IMR-90 (cell line): ENCODE results near the gene LYPD6B.

Experiments
- CEBPB ChIP-seq: IDR thresholded peaks from 2 replicates; pipeline ENCODE4 v1.6.1; 2012; ENCODE audit warnings: low read depth, low read length, improper control_type of control experiment
- CTCF ChIP-seq: conservative IDR thresholded peaks from 2 replicates; pipeline ENCODE4 v1.5.1; 2012; ENCODE audit warnings: mild to moderate bottlenecking, low read depth, low read length, improper control_type of control experiment
- ELK1 ChIP-seq: fragments of 150-350 bp; IDR thresholded peaks from 2 replicates; pipeline ENCODE4 v1.6.1; 2016; ENCODE audit warnings: low read depth, mild to moderate bottlenecking, low read length, moderate library complexity, borderline replicate concordance
- MAFK ChIP-seq: IDR thresholded peaks from 2 replicates; pipeline ENCODE4 v1.6.1; 2012; ENCODE audit warnings: low read depth, low read length, improper control_type of control experiment
- MAZ ChIP-seq: IDR thresholded peaks from 2 replicates; pipeline ENCODE4 v1.6.1; 2012; ENCODE audit warnings: low read depth, mild to moderate bottlenecking, low read length, improper control_type of control experiment, moderate library complexity, borderline replicate concordance
- MXI1 ChIP-seq: IDR thresholded peaks from 2 replicates; pipeline ENCODE4 v1.6.1; 2012; ENCODE audit warnings: low read depth, mild to moderate bottlenecking, low read length, moderate library complexity, borderline replicate concordance
- NFE2L2 ChIP-seq: fragments of 150-350 bp; IDR thresholded peaks from 2 replicates; pipeline ENCODE4 v1.6.1; 2016; ENCODE audit warnings: low read depth, mild to moderate bottlenecking, low read length
- POLR2A ChIP-seq: IDR thresholded peaks from 2 replicates; pipeline ENCODE4 v1.6.1; 2012; ENCODE audit warnings: mild to moderate bottlenecking, low read depth, low read length
- RAD21 ChIP-seq: IDR thresholded peaks from 2 replicates; pipeline ENCODE4 v1.6.1; 2012; ENCODE audit warnings: low read length, improper control_type of control experiment
- RFX5 ChIP-seq: IDR thresholded peaks from 2 replicates; pipeline ENCODE4 v1.8.0; 2012; ENCODE audit warnings: low read depth, mild to moderate bottlenecking, low read length, moderate library complexity
- TF ChIP-seq, protein P1 (sequence below): fragments of 150-350 bp; IDR thresholded peaks from 2 replicates; pipeline ENCODE4 v1.6.1; 2017; ENCODE audit warnings: mild to moderate bottlenecking, antibody characterized with exemption, low read length, low read depth

- TF ChIP-seq CTCF (no peak), RAD21 (no peak), POLR2A (no peak), RFX5 (no peak), ELK1 (no peak), MAFK (no peak), CEBPB (no peak), MAZ (no peak), MXI1 (no peak), NFE2L2 (no peak)
- TF ChIP-seq, protein P1, sequence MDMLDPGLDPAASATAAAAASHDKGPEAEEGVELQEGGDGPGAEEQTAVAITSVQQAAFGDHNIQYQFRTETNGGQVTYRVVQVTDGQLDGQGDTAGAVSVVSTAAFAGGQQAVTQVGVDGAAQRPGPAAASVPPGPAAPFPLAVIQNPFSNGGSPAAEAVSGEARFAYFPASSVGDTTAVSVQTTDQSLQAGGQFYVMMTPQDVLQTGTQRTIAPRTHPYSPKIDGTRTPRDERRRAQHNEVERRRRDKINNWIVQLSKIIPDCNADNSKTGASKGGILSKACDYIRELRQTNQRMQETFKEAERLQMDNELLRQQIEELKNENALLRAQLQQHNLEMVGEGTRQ, result no peak
Observed at GRCh38 chr2:149029307-149029965, 9.1 kb upstream of the LYPD6B start.
